HEK293T (cell line): ENCODE results near the gene FCER1G.

Experiments
- ARNT ChIP-seq: fragments of 450-650 bp; IDR thresholded peaks from 2 replicates; pipeline ENCODE4 v1.6.1; 2017; ENCODE audit warnings: mild to moderate bottlenecking
- BHLHE40 ChIP-seq: fragments of 450-650 bp; IDR thresholded peaks from 2 replicates; pipeline ENCODE4 v1.6.1; 2016; ENCODE audit warnings: mild to moderate bottlenecking, moderate library complexity, borderline replicate concordance
- CTBP1 ChIP-seq: fragments of 450-650 bp; IDR thresholded peaks from 2 replicates; pipeline ENCODE4 v1.6.1; 2016; ENCODE audit warnings: borderline replicate concordance
- ELF4 ChIP-seq: fragments of 450-650 bp; IDR thresholded peaks from 2 replicates; pipeline ENCODE4 v1.6.1; 2017; ENCODE audit warnings: antibody characterized with exemption
- FOXA1 ChIP-seq: fragments of 450-650 bp; IDR thresholded peaks from 2 replicates; pipeline ENCODE4 v1.6.1; 2016; ENCODE audit warnings: mild to moderate bottlenecking
- HDGF ChIP-seq: fragments of 450-650 bp; IDR thresholded peaks from 2 replicates; pipeline ENCODE4 v1.6.1; 2017; ENCODE audit warnings: antibody characterized with exemption, borderline replicate concordance
- L3MBTL2 ChIP-seq: fragments of 450-650 bp; conservative IDR thresholded peaks from 2 replicates; pipeline ENCODE4 v1.6.1; 2016; ENCODE audit warnings: mild to moderate bottlenecking
- NFRKB ChIP-seq: fragments of 450-650 bp; IDR thresholded peaks from 2 replicates; pipeline ENCODE4 v1.6.1; 2016; ENCODE audit warnings: mild to moderate bottlenecking, moderate library complexity
- SP1 ChIP-seq: fragments of 450-650 bp; IDR thresholded peaks from 2 replicates; pipeline ENCODE4 v1.6.1; 2017
- TARDBP ChIP-seq: fragments of 450-650 bp; IDR thresholded peaks from 2 replicates; pipeline ENCODE4 v1.6.1; 2016

- TF ChIP-seq HDGF: no peak
- no peak for TF ChIP-seq CTBP1
- no peak for TF ChIP-seq TARDBP
- TF ChIP-seq BHLHE40: no peak
- no peak for TF ChIP-seq ARNT
- no peak for TF ChIP-seq FOXA1
- no peak for TF ChIP-seq SP1
- TF ChIP-seq NFRKB: no peak
- no peak for TF ChIP-seq L3MBTL2
- TF ChIP-seq ELF4: no peak
Measured at GRCh38 chr1:161241682-161242081, 26.6 kb downstream of the FCER1G start.
